Ovary (tissue), 9 donors: ENCODE data around the gene PCDHGA5. TPM values are rescaled to one million over a fixed set of nuclear protein-coding genes. Genes with fewer than 3 reads are reported as not detected.

Source experiments
- polyA plus RNA-seq, 2 donors: library from polyadenylated mRNA; stranded (reverse); fragments of 200-250 nt in 1 of 2; fragments of 350-450 nt in 1 of 2; fragmentation: Illumina TruSeq in 1 of 2; extraction: RNeasy Lipid Tissue Mini Kit (QIAGEN cat#74804) in 1 of 2; gene quantifications; one replicate each; pipeline ENCODE4 v1.2.3, GENCODE V29; 2013 to 2014
- total RNA-seq, 7 donors: library from RNA; depleted of rRNA in 2 of 7; stranded (reverse); fragments of >200 nt in 2 of 7; fragmentation: NEBNext Ultra II Directional in 3 of 7; extraction: Animal tissue kit (Norgen Biotek cat#: 25700) in 3 of 7; gene quantifications; one replicate each; pipeline versions ENCODE4 v1.1.0 to v1.2.4, GENCODE V29; 2016 to 2023
- donor health status: DM: no; HTN: no; CAD: no; lungs with moderate emphysema.
- donor health status: DM: no; HTN: no; CAD: no.
- donor health status: Bipolar disorder and iron deficiency.
- donor health status: DM: yes; HTN: yes; CAD: no.
- donor health status: DM: no; HTN: no; CAD: no.
- donor health status: DM: yes; HTN: yes; CAD: no.

PCDHGA5 gene
- total and polyA plus RNA-seq, 9 donors, result 1.7 to 9.5 (median 4.5) TPM

Other genes starting within 250 kb of the PCDHGA5 start
Only the 30 nearest of the 36 such genes appear.
- 1 to 10 TPM; 2.0 to 5.4 (median 3.8) TPM for gene PCDHB9, start 177.0 kb upstream of the PCDHGA5 start, total RNA-seq
- gene PCDHB9, start 177.0 kb upstream of the PCDHGA5 start, polyA plus RNA-seq, result 1 to 10 TPM; 1.5 to 3.3 TPM
- gene PCDHB10, start 171.8 kb upstream of the PCDHGA5 start, total RNA-seq, result 1 to 10 TPM; 2.7 to 5.2 (median 3.1) TPM
- 1 to 10 TPM; 2.9 to 3.4 TPM for gene PCDHB10, start 171.8 kb upstream of the PCDHGA5 start, polyA plus RNA-seq
- gene PCDHB11, start 164.5 kb upstream of the PCDHGA5 start, total RNA-seq, result 1 to 10 TPM; 2.5 to 9.2 (median 6.0) TPM
- 1 to 10 TPM; 1.8 to 3.2 TPM for gene PCDHB11, start 164.5 kb upstream of the PCDHGA5 start, polyA plus RNA-seq
- gene PCDHB12, start 155.4 kb upstream of the PCDHGA5 start, total RNA-seq, result 1 to 10 TPM; 2.8 to 8.8 (median 6.9) TPM
- 1 to 10 TPM; 2.8 to 2.9 TPM for gene PCDHB12, start 155.4 kb upstream of the PCDHGA5 start, polyA plus RNA-seq
- gene PCDHB13, start 150.2 kb upstream of the PCDHGA5 start, total RNA-seq, result 1 to 10 TPM; 3.9 to 5.9 (median 4.5) TPM
- gene PCDHB13, start 150.2 kb upstream of the PCDHGA5 start, polyA plus RNA-seq, result 1 to 10 TPM; 1.3 to 3.1 TPM
- gene PCDHB14, start 140.8 kb upstream of the PCDHGA5 start, total RNA-seq, result 1 to 10 TPM; 3.8 to 7.2 (median 5.4) TPM
- 1 to 10 TPM; 3.8 to 4.5 TPM for gene PCDHB14, start 140.8 kb upstream of the PCDHGA5 start, polyA plus RNA-seq
- 10 to 100 TPM in 4 of 7 donors, 1 to 10 TPM in 3; 3.4 to 17.0 (median 10.3) TPM for gene PCDHB15, start 118.8 kb upstream of the PCDHGA5 start, total RNA-seq
- 1 to 10 TPM; 6.7 to 8.2 TPM for gene PCDHB15, start 118.8 kb upstream of the PCDHGA5 start, polyA plus RNA-seq
- 1 to 10 TPM in 1 of 7 donors, under 1 TPM in 3, not detected in 3; 0.40 to 1.4 (median 0.54) TPM for gene SLC25A2, start 60.1 kb upstream of the PCDHGA5 start, total RNA-seq
- under 1 TPM in 1 of 2 donors, not detected in 1; 0.10 TPM for gene SLC25A2, start 60.1 kb upstream of the PCDHGA5 start, polyA plus RNA-seq
- 100 to 1,000 TPM in 4 of 7 donors, 10 to 100 TPM in 3; 65.1 to 141 (median 102) TPM for gene TAF7, start 43.4 kb upstream of the PCDHGA5 start, total RNA-seq
- 100 to 1,000 TPM in 1 of 2 donors, 10 to 100 TPM in 1; 96.4 to 136 TPM for gene TAF7, start 43.4 kb upstream of the PCDHGA5 start, polyA plus RNA-seq
- gene PCDHGA1, start 33.6 kb upstream of the PCDHGA5 start, total RNA-seq, result 1 to 10 TPM in 3 of 7 donors, under 1 TPM in 4; 0.72 to 2.8 (median 1.00) TPM
- under 1 TPM; 0.29 to 0.90 TPM for gene PCDHGA1, start 33.6 kb upstream of the PCDHGA5 start, polyA plus RNA-seq
- 10 to 100 TPM in 5 of 7 donors, 1 to 10 TPM in 2; 7.3 to 13.5 (median 12.0) TPM for gene PCDHGA2, start 25.4 kb upstream of the PCDHGA5 start, total RNA-seq
- 1 to 10 TPM; 3.0 to 5.4 TPM for gene PCDHGA2, start 25.4 kb upstream of the PCDHGA5 start, polyA plus RNA-seq
- gene PCDHGA3, start 20.3 kb upstream of the PCDHGA5 start, total RNA-seq, result 1 to 10 TPM; 5.3 to 8.6 (median 5.9) TPM
- gene PCDHGA3, start 20.3 kb upstream of the PCDHGA5 start, polyA plus RNA-seq, result 1 to 10 TPM; 1.9 to 2.9 TPM
- gene PCDHGB1, start 14.1 kb upstream of the PCDHGA5 start, total RNA-seq, result 1 to 10 TPM; 3.7 to 9.3 (median 5.5) TPM
- gene PCDHGB1, start 14.1 kb upstream of the PCDHGA5 start, polyA plus RNA-seq, result 1 to 10 TPM; 1.1 to 1.4 TPM
- 1 to 10 TPM; 4.4 to 8.2 (median 6.6) TPM for gene PCDHGA4, start 9.1 kb upstream of the PCDHGA5 start, total RNA-seq
- gene PCDHGA4, start 9.1 kb upstream of the PCDHGA5 start, polyA plus RNA-seq, result 1 to 10 TPM; 1.2 to 3.8 TPM
- 10 to 100 TPM in 2 of 7 donors, 1 to 10 TPM in 5; 4.5 to 11.9 (median 9.3) TPM for gene PCDHGB2, start 4.2 kb upstream of the PCDHGA5 start, total RNA-seq
- gene PCDHGB2, start 4.2 kb upstream of the PCDHGA5 start, polyA plus RNA-seq, result 1 to 10 TPM; 1.9 to 4.3 TPM
- gene PCDHGB3, start 6.1 kb downstream of the PCDHGA5 start, total RNA-seq, result 1 to 10 TPM; 4.1 to 8.6 (median 5.6) TPM
- 1 to 10 TPM; 1.1 to 2.1 TPM for gene PCDHGB3, start 6.1 kb downstream of the PCDHGA5 start, polyA plus RNA-seq
- 10 to 100 TPM in 3 of 7 donors, 1 to 10 TPM in 4; 6.7 to 14.5 (median 8.7) TPM for gene PCDHGA6, start 9.7 kb downstream of the PCDHGA5 start, total RNA-seq
- gene PCDHGA6, start 9.7 kb downstream of the PCDHGA5 start, polyA plus RNA-seq, result 1 to 10 TPM; 3.6 to 4.2 TPM
- gene PCDHGA7, start 18.6 kb downstream of the PCDHGA5 start, total RNA-seq, result 1 to 10 TPM; 4.2 to 8.6 (median 5.8) TPM
- 1 to 10 TPM; 1.3 to 2.3 TPM for gene PCDHGA7, start 18.6 kb downstream of the PCDHGA5 start, polyA plus RNA-seq
- 10 to 100 TPM in 1 of 7 donors, 1 to 10 TPM in 6; 6.0 to 12.0 (median 8.8) TPM for gene PCDHGB4, start 23.5 kb downstream of the PCDHGA5 start, total RNA-seq
- 1 to 10 TPM; 2.1 to 3.1 TPM for gene PCDHGB4, start 23.5 kb downstream of the PCDHGA5 start, polyA plus RNA-seq
- 1 to 10 TPM; 2.9 to 7.6 (median 3.8) TPM for gene PCDHGA8, start 28.5 kb downstream of the PCDHGA5 start, total RNA-seq
- gene PCDHGA8, start 28.5 kb downstream of the PCDHGA5 start, polyA plus RNA-seq, result under 1 TPM; 0.37 to 0.41 TPM
- gene PCDHGB5, start 33.8 kb downstream of the PCDHGA5 start, total RNA-seq, result 10 to 100 TPM; 13.2 to 19.7 (median 18.2) TPM
- 1 to 10 TPM; 4.5 to 8.2 TPM for gene PCDHGB5, start 33.8 kb downstream of the PCDHGA5 start, polyA plus RNA-seq
- 10 to 100 TPM in 4 of 7 donors, 1 to 10 TPM in 3; 5.4 to 11.7 (median 10.6) TPM for gene PCDHGA9, start 38.6 kb downstream of the PCDHGA5 start, total RNA-seq
- gene PCDHGA9, start 38.6 kb downstream of the PCDHGA5 start, polyA plus RNA-seq, result 1 to 10 TPM; 2.3 to 5.2 TPM
- gene PCDHGB6, start 43.9 kb downstream of the PCDHGA5 start, total RNA-seq, result 10 to 100 TPM in 6 of 7 donors, 1 to 10 TPM in 1; 9.8 to 18.1 (median 14.4) TPM
- gene PCDHGB6, start 43.9 kb downstream of the PCDHGA5 start, polyA plus RNA-seq, result 10 to 100 TPM in 1 of 2 donors, 1 to 10 TPM in 1; 7.0 to 12.3 TPM
- gene PCDHGA10, start 48.8 kb downstream of the PCDHGA5 start, total RNA-seq, result 1 to 10 TPM; 5.0 to 9.7 (median 8.1) TPM
- 1 to 10 TPM; 1.3 to 3.9 TPM for gene PCDHGA10, start 48.8 kb downstream of the PCDHGA5 start, polyA plus RNA-seq
- gene PCDHGB7, start 53.5 kb downstream of the PCDHGA5 start, total RNA-seq, result 10 to 100 TPM; 11.3 to 22.9 (median 20.0) TPM
- 10 to 100 TPM in 1 of 2 donors, 1 to 10 TPM in 1; 8.0 to 19.9 TPM for gene PCDHGB7, start 53.5 kb downstream of the PCDHGA5 start, polyA plus RNA-seq
- gene PCDHGA11, start 56.9 kb downstream of the PCDHGA5 start, total RNA-seq, result 1 to 10 TPM; 3.2 to 7.7 (median 5.7) TPM
- gene PCDHGA11, start 56.9 kb downstream of the PCDHGA5 start, polyA plus RNA-seq, result 1 to 10 TPM; 1.4 to 2.6 TPM
- 10 to 100 TPM in 1 of 7 donors, 1 to 10 TPM in 6; 6.0 to 10.4 (median 8.2) TPM for gene PCDHGA12, start 66.3 kb downstream of the PCDHGA5 start, total RNA-seq
- 1 to 10 TPM; 2.0 to 4.5 TPM for gene PCDHGA12, start 66.3 kb downstream of the PCDHGA5 start, polyA plus RNA-seq
- gene PCDHGC3, start 111.8 kb downstream of the PCDHGA5 start, total RNA-seq, result 10 to 100 TPM; 19.6 to 85.3 (median 67.7) TPM
- 10 to 100 TPM; 63.1 to 92.9 TPM for gene PCDHGC3, start 111.8 kb downstream of the PCDHGA5 start, polyA plus RNA-seq
- gene PCDHGC4, start 120.9 kb downstream of the PCDHGA5 start, total RNA-seq, result 1 to 10 TPM; 1.0 to 4.5 (median 2.4) TPM
- gene PCDHGC4, start 120.9 kb downstream of the PCDHGA5 start, polyA plus RNA-seq, result under 1 TPM; 0.22 to 0.32 TPM
- gene PCDHGC5, start 124.9 kb downstream of the PCDHGA5 start, total RNA-seq, result 1 to 10 TPM; 1.4 to 3.5 (median 2.0) TPM
- gene PCDHGC5, start 124.9 kb downstream of the PCDHGA5 start, polyA plus RNA-seq, result under 1 TPM; 0.19 to 0.48 TPM